Neuron (in vitro differentiated cells): ENCODE data around the gene PRKCQ.
"Not testable (repeated sequence)": the region's sequence is repeated elsewhere in the genome, so short reads cannot be mapped to it uniquely, and the experiment has no call there.

Experiments used
- H2AFZ ChIP-seq: one replicate; pipeline ENCODE4 v1.6.1; 2013; ENCODE audit warnings: low read depth, mild to moderate bottlenecking, inconsistent platforms, low read length, moderate library complexity
- H3K27me3 ChIP-seq: one replicate; pipeline ENCODE4 v1.6.1; 2013; ENCODE audit warnings: low read length; ENCODE audit not compliant: insufficient read depth
- H3K36me3 ChIP-seq: one replicate; pipeline ENCODE4 v1.6.1; 2013; ENCODE audit warnings: low read length; ENCODE audit not compliant: insufficient read depth
- H3K4me1 ChIP-seq: one replicate; pipeline ENCODE4 v1.6.1; 2013; ENCODE audit warnings: low read length; ENCODE audit not compliant: insufficient read depth
- H3K4me3 ChIP-seq: 2 replicates; pipeline ENCODE4 v1.5.1; 2013; ENCODE audit warnings: mild to moderate bottlenecking, low read length, moderate library complexity
- H3K9me3 ChIP-seq: one replicate; pipeline ENCODE4 v1.6.1; 2013; ENCODE audit warnings: low read length

PRKCQ gene

GRCh38 chr10:6393168-6393567 lies 186.9 kb downstream of the PRKCQ start:
- H2AFZ ChIP-seq, result no peak overlapping the region
- no peak overlapping the region for H3K4me3 ChIP-seq
- H3K36me3 ChIP-seq, result no peaks in the 10 kb centered on the region
- no peaks in the 10 kb centered on the region for H3K9me3 ChIP-seq
- H3K27me3 ChIP-seq, result no peaks in the 10 kb centered on the region
- H3K4me1 ChIP-seq, result no peaks in the 10 kb centered on the region

- H3K4me3 ChIP-seq, result no peak overlapping the region
- no peaks in the 10 kb centered on the region for H3K27me3 ChIP-seq
- H3K36me3 ChIP-seq, result no peaks in the 10 kb centered on the region
- H2AFZ ChIP-seq, result no peak overlapping the region
- no peaks in the 10 kb centered on the region for H3K9me3 ChIP-seq
- no peaks in the 10 kb centered on the region for H3K4me1 ChIP-seq
Measured at GRCh38 chr10:6390213-6390845, 189.7 kb downstream of the PRKCQ start.

- Histone ChIP-seq H3K4me1 (no peaks in the 10 kb centered on the region), H3K36me3 (no peaks in the 10 kb centered on the region), H3K4me3 (no peak overlapping the region), H3K27me3 (no peaks in the 10 kb centered on the region), H3K9me3 (no peaks in the 10 kb centered on the region), H2AFZ (no peak overlapping the region)
Measured at GRCh38 chr10:6388261-6388893, 191.7 kb downstream of the PRKCQ start.

- Histone ChIP-seq H3K27me3 (no peaks in the 10 kb centered on the region), H3K36me3 (no peaks in the 10 kb centered on the region), H2AFZ (no peak overlapping the region), H3K4me3 (no peak overlapping the region), H3K9me3 (peaks cover under 1% of the 10 kb centered on the region), H3K4me1 (no peaks in the 10 kb centered on the region)
Measured at GRCh38 chr10:6386960-6387359, 193.1 kb downstream of the PRKCQ start.

- no peak overlapping the region for H2AFZ ChIP-seq
- H3K36me3 ChIP-seq, result no peaks in the 10 kb centered on the region
- no peak overlapping the region for H3K4me3 ChIP-seq
- no peaks in the 10 kb centered on the region for H3K4me1 ChIP-seq
- H3K27me3 ChIP-seq, result no peaks in the 10 kb centered on the region
- H3K9me3 ChIP-seq, result peaks cover 2% of the 10 kb centered on the region
Measured at GRCh38 chr10:6386346-6386745, 193.7 kb downstream of the PRKCQ start.

- no peaks in the 10 kb centered on the region for H3K4me1 ChIP-seq
- no peaks in the 10 kb centered on the region for H3K27me3 ChIP-seq
- H3K4me3 ChIP-seq, result no peak overlapping the region
- peaks cover 2% of the 10 kb centered on the region for H3K9me3 ChIP-seq
- no peak overlapping the region for H2AFZ ChIP-seq
- H3K36me3 ChIP-seq, result no peaks in the 10 kb centered on the region
Measured at GRCh38 chr10:6385665-6386064, 194.4 kb downstream of the PRKCQ start.

- peaks cover 4% of the 10 kb centered on the region for H3K9me3 ChIP-seq
- no peaks in the 10 kb centered on the region for H3K4me1 ChIP-seq
- no peaks in the 10 kb centered on the region for H3K27me3 ChIP-seq
- no peak overlapping the region for H2AFZ ChIP-seq
- no peak overlapping the region for H3K4me3 ChIP-seq
- no peaks in the 10 kb centered on the region for H3K36me3 ChIP-seq
Measured at GRCh38 chr10:6384847-6385246, 195.2 kb downstream of the PRKCQ start.

GRCh38 chr10:6384031-6384430 lies 196.0 kb downstream of the PRKCQ start:
- Histone ChIP-seq H3K27me3 (no peaks in the 10 kb centered on the region), H3K4me3 (no peak overlapping the region), H3K9me3 (peaks cover 5% of the 10 kb centered on the region), H2AFZ (no peak overlapping the region), H3K36me3 (no peaks in the 10 kb centered on the region), H3K4me1 (no peaks in the 10 kb centered on the region)

- Histone ChIP-seq H3K9me3 (peaks cover 7% of the 10 kb centered on the region), H3K4me1 (no peaks in the 10 kb centered on the region), H3K27me3 (no peaks in the 10 kb centered on the region), H3K4me3 (no peak overlapping the region), H2AFZ (no peak overlapping the region), H3K36me3 (no peaks in the 10 kb centered on the region)
Measured at GRCh38 chr10:6383096-6383812, 196.8 kb downstream of the PRKCQ start.

- H3K4me3 ChIP-seq, result no peak overlapping the region
- no peaks in the 10 kb centered on the region for H3K27me3 ChIP-seq
- peaks cover 7% of the 10 kb centered on the region for H3K9me3 ChIP-seq
- H2AFZ ChIP-seq, result no peak overlapping the region
- no peaks in the 10 kb centered on the region for H3K4me1 ChIP-seq
- no peaks in the 10 kb centered on the region for H3K36me3 ChIP-seq
Measured at GRCh38 chr10:6382081-6382480, 198.0 kb downstream of the PRKCQ start.

GRCh38 chr10:6380478-6380877 lies 199.6 kb downstream of the PRKCQ start:
- not testable (repeated sequence) for H3K4me3 ChIP-seq, H2AFZ ChIP-seq, H3K27me3 ChIP-seq, H3K36me3 ChIP-seq, H3K9me3 ChIP-seq, H3K4me1 ChIP-seq

GRCh38 chr10:6379015-6379776 lies 200.9 kb downstream of the PRKCQ start:
- no peak overlapping the region for H3K4me3 ChIP-seq
- H3K27me3 ChIP-seq, result no peaks in the 10 kb centered on the region
- H3K4me1 ChIP-seq, result no peaks in the 10 kb centered on the region
- H3K9me3 ChIP-seq, result peaks cover 7% of the 10 kb centered on the region
- H2AFZ ChIP-seq, result no peak overlapping the region
- no peaks in the 10 kb centered on the region for H3K36me3 ChIP-seq
